HG02973 (cell line): ENCODE results near the gene AKAP11.

Experiments used
- ATAC-seq: cut with Tn5 transposase; IDR thresholded peaks from one replicate; pipeline ENCODE4 v1.9.1; 2021; ENCODE audit warnings: moderate library complexity; ENCODE audit not compliant: unreplicated experiment

The AKAP11 gene

GRCh38 chr13:42271337-42272114, 426 bp upstream of the AKAP11 start:
- ATAC-seq, result peak; percentile 77

GRCh38 chr13:42272804-42273175, 838 bp downstream of the AKAP11 start:
- no peak for ATAC-seq

- no peak for ATAC-seq
These were observed 2.6 kb downstream of the AKAP11 start for GRCh38 chr13:42274386-42275097.

- ATAC-seq, result peak; percentile 30
These were observed 3.1 kb downstream of the AKAP11 start for GRCh38 chr13:42275098-42275471.

- ATAC-seq, result no peak
These were observed 3.6 kb downstream of the AKAP11 start for GRCh38 chr13:42275506-42275905.

- ATAC-seq, result no peak
These were observed 4.7 kb downstream of the AKAP11 start for GRCh38 chr13:42276683-42277082.

- no peak for ATAC-seq
These were observed 5.8 kb downstream of the AKAP11 start for GRCh38 chr13:42277618-42278276.

GRCh38 chr13:42279080-42279479, 7.1 kb downstream of the AKAP11 start:
- no peak for ATAC-seq

GRCh38 chr13:42279986-42280385, 8.0 kb downstream of the AKAP11 start:
- ATAC-seq, result no peak

GRCh38 chr13:42280537-42280936, 8.6 kb downstream of the AKAP11 start:
- ATAC-seq, result no peak

GRCh38 chr13:42283574-42283973, 11.6 kb downstream of the AKAP11 start:
- ATAC-seq, result no peak

GRCh38 chr13:42284068-42284467, 12.1 kb downstream of the AKAP11 start:
- ATAC-seq, result no peak

- no peak for ATAC-seq
These were observed 26.4 kb downstream of the AKAP11 start for GRCh38 chr13:42298392-42298791.

- no peak for ATAC-seq
These were observed 33.6 kb downstream of the AKAP11 start for GRCh38 chr13:42305503-42305902.

GRCh38 chr13:42307461-42307860, 35.5 kb downstream of the AKAP11 start:
- no peak for ATAC-seq

GRCh38 chr13:42312817-42313431, 41.0 kb downstream of the AKAP11 start:
- no peak for ATAC-seq

- no peak for ATAC-seq
These were observed 46.6 kb downstream of the AKAP11 start for GRCh38 chr13:42318570-42318969.

GRCh38 chr13:42320375-42320787, 48.4 kb downstream of the AKAP11 start:
- no peak for ATAC-seq

- ATAC-seq, result no peak
These were observed 50.9 kb downstream of the AKAP11 start for GRCh38 chr13:42322806-42323205.

GRCh38 chr13:42324704-42325103, 52.8 kb downstream of the AKAP11 start:
- no peak for ATAC-seq

GRCh38 chr13:42327725-42328124, 55.8 kb downstream of the AKAP11 start:
- ATAC-seq, result no peak

- no peak for ATAC-seq
These were observed 56.7 kb downstream of the AKAP11 start for GRCh38 chr13:42328672-42329071.
